NCI-H526 treated with DMSO at 0.1 percent for 48 hours (cell line): ENCODE measurements around the gene PCDHA10.

Source experiments
- DNase-seq: peaks from one replicate; lab custom pipeline; 2025; lab: John Stamatoyannopoulos, UW

The PCDHA10 gene

GRCh38 chr5:140882591-140882899 lies 26.8 kb downstream of the PCDHA10 start:
- peak; percentile 9 for DNase-seq

GRCh38 chr5:140883373-140883772 lies 27.7 kb downstream of the PCDHA10 start:
- DNase-seq: no peak

GRCh38 chr5:140883927-140884697 lies 28.4 kb downstream of the PCDHA10 start:
- DNase-seq: no peak

GRCh38 chr5:140916325-140916724 lies 60.6 kb downstream of the PCDHA10 start:
- DNase-seq: no peak
